Progenitor cell of endocrine pancreas (in vitro differentiated cells): ENCODE results near the gene CFI. TPM values are rescaled to one million over a fixed set of nuclear protein-coding genes. Genes with fewer than 3 reads are reported as not detected.

ENCODE experiments used
- DNase-seq: peaks from one replicate; pipeline ENCODE4 v3.0.0; 2021; ENCODE audit warnings: low spot score; ENCODE audit not compliant: unreplicated experiment
- H3K27ac Mint-ChIP-seq: 2 replicates; pipeline ENCODE4 v1.8.0; 2021; ENCODE audit warnings: mild to moderate bottlenecking, moderate library complexity, mixed read lengths
- H3K27me3 Mint-ChIP-seq: 2 replicates; pipeline ENCODE4 v1.8.0; 2021; ENCODE audit warnings: mixed read lengths
- H3K36me3 Mint-ChIP-seq: 2 replicates; pipeline ENCODE4 v1.8.0; 2022; ENCODE audit warnings: mixed read lengths; ENCODE audit not compliant: insufficient read depth
- H3K4me1 Mint-ChIP-seq: 2 replicates; pipeline ENCODE4 v1.8.0; 2021; ENCODE audit warnings: low read depth, mixed read lengths
- H3K4me3 Mint-ChIP-seq: 2 replicates; pipeline ENCODE4 v1.8.0; 2021; ENCODE audit warnings: low read depth, mild to moderate bottlenecking, moderate library complexity, mixed read lengths
- H3K9me3 Mint-ChIP-seq: 2 replicates; pipeline ENCODE4 v1.8.0; 2021; ENCODE audit warnings: low read depth, mixed read lengths
- long read RNA-seq: library from polyadenylated mRNA; unstranded; transcript quantifications from one replicate; pipeline ENCODE4 v2.0.0, GENCODE V29; 2020
- total RNA-seq: library from RNA; stranded (reverse); gene quantifications from 2 replicates; pipeline ENCODE4 v1.2.1, GENCODE V29; 2021
- TF ChIP-seq, protein P1 (sequence below): fragments of 200-600 bp; sonication (generic); IDR thresholded peaks from one replicate; pipeline ENCODE4 v1.5.0; 2021; ENCODE audit warnings: antibody characterized with exemption, mild to moderate bottlenecking; ENCODE audit not compliant: unreplicated experiment

Gene CFI
- total RNA-seq: 0.24 TPM in 1 of 2 replicates, not detected in the other
- long read RNA-seq: 0 reads

DNA sequence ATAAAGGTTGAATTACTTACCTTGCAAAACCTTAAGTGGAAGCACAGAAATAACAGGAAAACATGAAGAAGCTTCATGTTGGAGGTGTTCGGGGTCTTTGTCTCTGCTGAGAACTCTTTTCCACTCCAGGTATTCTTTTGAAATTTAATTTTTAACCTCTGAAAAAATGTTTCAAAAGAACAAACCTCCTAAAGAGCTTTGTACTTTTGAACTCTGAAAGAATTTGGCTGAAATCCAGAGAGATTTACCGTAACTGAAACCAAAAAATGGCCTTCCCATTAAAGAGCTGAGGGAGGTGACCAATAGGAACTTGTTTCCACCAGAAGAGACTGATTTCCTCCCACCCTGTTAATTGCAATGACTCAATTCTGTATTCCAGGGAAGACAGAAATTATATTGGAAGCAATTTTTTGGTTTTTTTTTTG, at the start of gene CFI:
CFI (minus strand) TSS at position 105 of the 425 bp plus-strand sequence; CDS start at position 77, 28 bp downstream.
- H3K9me3 Mint-ChIP-seq: peaks cover 5% of the 10 kb centered on the region
- no peak for DNase-seq
- H3K27ac Mint-ChIP-seq: peak within 1 kb of the TSS; percentile 6
- no peaks in the 10 kb centered on the region for H3K36me3 Mint-ChIP-seq
- no peak within 1 kb of the TSS for H3K4me3 Mint-ChIP-seq
- H3K27me3 Mint-ChIP-seq: no peaks in the 10 kb centered on the region
- H3K4me1 Mint-ChIP-seq: no peaks in the 10 kb centered on the region
- TF ChIP-seq, protein P1, sequence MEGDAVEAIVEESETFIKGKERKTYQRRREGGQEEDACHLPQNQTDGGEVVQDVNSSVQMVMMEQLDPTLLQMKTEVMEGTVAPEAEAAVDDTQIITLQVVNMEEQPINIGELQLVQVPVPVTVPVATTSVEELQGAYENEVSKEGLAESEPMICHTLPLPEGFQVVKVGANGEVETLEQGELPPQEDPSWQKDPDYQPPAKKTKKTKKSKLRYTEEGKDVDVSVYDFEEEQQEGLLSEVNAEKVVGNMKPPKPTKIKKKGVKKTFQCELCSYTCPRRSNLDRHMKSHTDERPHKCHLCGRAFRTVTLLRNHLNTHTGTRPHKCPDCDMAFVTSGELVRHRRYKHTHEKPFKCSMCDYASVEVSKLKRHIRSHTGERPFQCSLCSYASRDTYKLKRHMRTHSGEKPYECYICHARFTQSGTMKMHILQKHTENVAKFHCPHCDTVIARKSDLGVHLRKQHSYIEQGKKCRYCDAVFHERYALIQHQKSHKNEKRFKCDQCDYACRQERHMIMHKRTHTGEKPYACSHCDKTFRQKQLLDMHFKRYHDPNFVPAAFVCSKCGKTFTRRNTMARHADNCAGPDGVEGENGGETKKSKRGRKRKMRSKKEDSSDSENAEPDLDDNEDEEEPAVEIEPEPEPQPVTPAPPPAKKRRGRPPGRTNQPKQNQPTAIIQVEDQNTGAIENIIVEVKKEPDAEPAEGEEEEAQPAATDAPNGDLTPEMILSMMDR: no peak

DNA sequence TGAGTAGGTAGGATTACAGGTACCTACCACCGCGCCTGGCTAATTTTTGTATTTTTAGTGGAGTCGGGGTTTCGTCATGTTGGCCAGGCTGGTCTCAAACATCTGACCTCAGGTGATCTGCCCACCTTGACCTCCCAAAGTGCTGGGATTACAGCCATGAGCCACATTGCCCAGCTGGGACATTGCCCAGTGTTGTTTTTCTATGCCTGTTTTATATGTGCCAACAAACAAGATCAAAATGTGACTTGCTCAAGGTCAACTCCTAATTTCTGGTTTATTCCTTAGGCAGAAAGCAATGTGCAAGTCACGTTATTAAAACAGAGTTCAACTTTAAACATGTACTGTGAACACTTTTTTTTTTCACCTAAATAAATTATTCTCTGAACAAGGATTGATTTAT, 48.8 kb upstream of the CFI start:
- Mint-ChIP-seq H3K27ac (no peak overlapping the region), H3K27me3 (no peaks in the 10 kb centered on the region), H3K4me3 (no peak overlapping the region), H3K4me1 (peaks cover 19% of the 10 kb centered on the region), H3K36me3 (no peaks in the 10 kb centered on the region), H3K9me3 (peaks cover 11% of the 10 kb centered on the region)
- TF ChIP-seq, protein P1: no peak
- DNase-seq: no peak

DNA sequence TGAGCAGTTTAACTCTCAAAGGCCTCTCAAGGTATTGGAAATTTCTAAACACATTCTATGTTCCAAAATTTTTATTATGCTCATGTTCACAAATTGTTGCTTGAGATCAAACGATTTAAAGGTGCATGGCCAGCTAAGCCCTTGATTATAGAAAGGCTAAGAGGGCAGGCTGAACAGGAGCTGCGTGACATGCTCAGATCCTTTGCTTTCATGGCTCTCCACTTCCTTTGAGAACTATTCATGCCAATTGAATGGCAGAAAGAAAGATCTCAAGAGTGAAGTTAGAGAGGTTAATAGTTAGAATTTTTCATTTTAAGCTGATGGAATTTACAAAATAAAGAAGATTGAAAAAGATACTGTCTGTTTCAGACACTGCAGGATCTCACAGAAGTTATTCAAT, 46.7 kb upstream of the CFI start:
- peaks cover 4% of the 10 kb centered on the region for H3K9me3 Mint-ChIP-seq
- H3K36me3 Mint-ChIP-seq: no peaks in the 10 kb centered on the region
- peaks cover 23% of the 10 kb centered on the region for H3K4me1 Mint-ChIP-seq
- no peak for DNase-seq
- no peak overlapping the region for H3K27ac Mint-ChIP-seq
- no peaks in the 10 kb centered on the region for H3K27me3 Mint-ChIP-seq
- TF ChIP-seq, protein P1: no peak
- no peak overlapping the region for H3K4me3 Mint-ChIP-seq

DNA sequence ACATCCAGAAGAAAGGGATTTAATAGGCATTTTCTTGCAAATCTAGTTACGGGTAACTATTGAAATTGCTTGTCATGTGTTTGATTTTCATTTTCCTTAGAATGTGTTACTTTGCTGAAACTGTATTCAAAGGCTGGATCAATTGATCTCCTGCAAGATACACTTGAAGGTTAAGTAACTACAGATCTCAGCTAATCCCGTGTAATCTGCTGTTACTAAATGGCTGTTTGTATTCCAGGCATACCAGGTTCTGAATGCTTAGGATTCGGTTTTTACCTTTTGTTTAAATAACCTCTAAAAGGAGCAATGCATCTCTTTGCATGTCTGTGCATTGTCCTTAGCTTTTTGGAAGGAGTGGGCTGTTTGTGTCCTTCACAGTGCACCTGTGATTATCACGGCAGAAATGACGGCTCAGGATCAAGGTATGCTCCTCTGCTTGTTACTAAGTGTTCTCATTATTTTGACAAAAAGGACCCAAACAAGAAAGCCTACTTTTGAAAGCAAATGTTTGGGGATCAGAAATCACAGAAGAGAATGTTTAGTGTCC, 46.2 kb upstream of the CFI start, which contains the start of gene LRIT3:
LRIT3 (plus strand) TSS at position 212 of the 547 bp plus-strand sequence; CDS start at position 307, 95 bp downstream.
- H3K27me3 Mint-ChIP-seq: no peaks in the 10 kb centered on the region
- no peaks in the 10 kb centered on the region for H3K9me3 Mint-ChIP-seq
- H3K36me3 Mint-ChIP-seq: no peaks in the 10 kb centered on the region
- no peak within 1 kb of the TSS for H3K27ac Mint-ChIP-seq
- H3K4me3 Mint-ChIP-seq: no peak within 1 kb of the TSS
- peaks cover 23% of the 10 kb centered on the region for H3K4me1 Mint-ChIP-seq
- no peak for DNase-seq
- TF ChIP-seq, protein P1: no peak

DNA sequence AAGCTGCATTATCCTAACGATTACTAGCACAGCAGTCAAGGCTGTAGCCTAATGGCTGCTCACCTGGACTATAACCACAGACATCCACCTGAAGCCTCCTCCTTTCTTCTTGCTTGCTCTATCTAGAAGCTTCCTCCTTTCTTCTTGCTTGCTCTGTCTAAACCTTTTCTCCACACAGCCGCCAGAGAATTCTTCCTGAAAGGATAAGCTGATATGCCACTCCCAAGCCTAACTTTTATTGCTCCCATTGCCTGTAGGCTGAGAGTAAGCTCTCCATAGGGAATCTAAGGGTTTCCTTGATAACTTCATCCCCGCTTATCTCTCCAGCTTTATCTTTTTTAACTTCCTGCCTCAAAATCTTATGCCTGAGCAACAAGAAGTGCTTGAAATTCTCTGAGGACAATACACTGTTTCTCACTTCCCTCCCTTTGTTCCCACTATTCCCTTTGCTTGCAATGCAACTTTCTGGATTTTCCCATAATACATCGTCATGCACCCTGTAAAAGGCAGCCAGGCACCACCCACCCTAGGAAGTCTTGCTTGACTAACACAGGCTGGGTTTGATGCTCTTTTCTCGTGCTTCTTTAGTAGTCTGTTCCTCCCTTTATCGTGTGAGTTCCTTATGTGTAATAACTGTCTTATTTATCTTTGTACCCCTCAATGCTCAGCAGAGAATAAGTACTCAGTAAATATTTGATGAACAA, 44.7 kb upstream of the CFI start:
- Mint-ChIP-seq H3K36me3 (no peaks in the 10 kb centered on the region), H3K27ac (no peak overlapping the region), H3K4me3 (no peak overlapping the region), H3K9me3 (no peaks in the 10 kb centered on the region), H3K4me1 (peaks cover 23% of the 10 kb centered on the region), H3K27me3 (no peaks in the 10 kb centered on the region)
- TF ChIP-seq, protein P1: no peak
- no peak for DNase-seq
